AG04449 (cell line): ENCODE measurements around the gene SLC39A9.

Experiments used
- CTCF ChIA-PET: fragments of 350-600 bp; formaldehyde crosslinking; extraction: SDS; loops from one replicate; lab custom pipeline; 2021; ENCODE audit warnings: antibody characterized with exemption; lab: Yijun Ruan, JAX
- POLR2A ChIA-PET: fragments of 400-600, 350-600 bp; formaldehyde crosslinking; extraction: SDS; loops from one replicate; lab custom pipeline; 2020; ENCODE audit warnings: antibody characterized with exemption, inconsistent platforms; lab: Yijun Ruan, JAX
- DNase-seq: peaks from one replicate; pipeline ENCODE4 v3.0.0-alpha.2; 2010; ENCODE audit warnings: low read depth, low spot score
- H3K4me3 ChIP-seq: 2 replicates; pipeline ENCODE4 v1.5.1; 2011; ENCODE audit warnings: low read depth, mild to moderate bottlenecking, control low read depth, low read length
- TF ChIP-seq, protein P1 (sequence below): IDR thresholded peaks from one replicate; pipeline ENCODE4 v1.5.1; 2011; ENCODE audit warnings: mild to moderate bottlenecking, moderate library complexity, low read length, control low read depth, inconsistent platforms; ENCODE audit not compliant: insufficient read depth; ENCODE audit errors: missing control alignments

The SLC39A9 gene, protein sequence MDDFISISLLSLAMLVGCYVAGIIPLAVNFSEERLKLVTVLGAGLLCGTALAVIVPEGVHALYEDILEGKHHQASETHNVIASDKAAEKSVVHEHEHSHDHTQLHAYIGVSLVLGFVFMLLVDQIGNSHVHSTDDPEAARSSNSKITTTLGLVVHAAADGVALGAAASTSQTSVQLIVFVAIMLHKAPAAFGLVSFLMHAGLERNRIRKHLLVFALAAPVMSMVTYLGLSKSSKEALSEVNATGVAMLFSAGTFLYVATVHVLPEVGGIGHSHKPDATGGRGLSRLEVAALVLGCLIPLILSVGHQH

GRCh38 chr14:69398053-69398817, at the start of gene SLC39A9, which contains the start of gene ERH:
TSS of gene SLC39A9 (plus strand) at chr14:69398692. CDS start at chr14:69399370, 678 bp downstream.
TSS of gene ERH (minus strand) at chr14:69398299. CDS start at chr14:69398233, 66 bp downstream.
- CTCF ChIA-PET: interaction anchor here (1.1 to 4.9 kb wide), 6 partner anchors 10 to 156 kb away, joined by 3 to 24 read pairs (median 4); no protein-coding TSS in a partner anchor
- peak within 1 kb of the TSS; percentile 90 for H3K4me3 ChIP-seq
- POLR2A ChIA-PET: interaction anchor here (0.6 to 1.0 kb wide), 7 partner anchors 8 to 150 kb away, joined by 3 to 8 read pairs (median 4); no protein-coding TSS in a partner anchor

GRCh38 chr14:69349091-69349777, 49.3 kb upstream of the SLC39A9 start:
- ChIA-PET CTCF (interaction anchor here (8.1 kb wide), 1 partner anchor 108 kb away, joined by 86 read pairs; no protein-coding TSS in a partner anchor), POLR2A (no interaction called here)
- TF ChIP-seq, protein P1, sequence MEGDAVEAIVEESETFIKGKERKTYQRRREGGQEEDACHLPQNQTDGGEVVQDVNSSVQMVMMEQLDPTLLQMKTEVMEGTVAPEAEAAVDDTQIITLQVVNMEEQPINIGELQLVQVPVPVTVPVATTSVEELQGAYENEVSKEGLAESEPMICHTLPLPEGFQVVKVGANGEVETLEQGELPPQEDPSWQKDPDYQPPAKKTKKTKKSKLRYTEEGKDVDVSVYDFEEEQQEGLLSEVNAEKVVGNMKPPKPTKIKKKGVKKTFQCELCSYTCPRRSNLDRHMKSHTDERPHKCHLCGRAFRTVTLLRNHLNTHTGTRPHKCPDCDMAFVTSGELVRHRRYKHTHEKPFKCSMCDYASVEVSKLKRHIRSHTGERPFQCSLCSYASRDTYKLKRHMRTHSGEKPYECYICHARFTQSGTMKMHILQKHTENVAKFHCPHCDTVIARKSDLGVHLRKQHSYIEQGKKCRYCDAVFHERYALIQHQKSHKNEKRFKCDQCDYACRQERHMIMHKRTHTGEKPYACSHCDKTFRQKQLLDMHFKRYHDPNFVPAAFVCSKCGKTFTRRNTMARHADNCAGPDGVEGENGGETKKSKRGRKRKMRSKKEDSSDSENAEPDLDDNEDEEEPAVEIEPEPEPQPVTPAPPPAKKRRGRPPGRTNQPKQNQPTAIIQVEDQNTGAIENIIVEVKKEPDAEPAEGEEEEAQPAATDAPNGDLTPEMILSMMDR: no peak
- no peak for DNase-seq
- H3K4me3 ChIP-seq: no peak overlapping the region

More at GRCh38 chr14:69398053-69398817, at the start of gene SLC39A9, which contains the start of gene ERH:
- peak; percentile 83 for DNase-seq
- TF ChIP-seq, protein P1: no peak

- DNase-seq: no peak
- POLR2A ChIA-PET: no interaction called here
- TF ChIP-seq, protein P1: no peak
- CTCF ChIA-PET: interaction anchor here (1.0 to 1.6 kb wide), 4 partner anchors 9 to 102 kb away, joined by 3 to 9 read pairs (median 4); no protein-coding TSS in a partner anchor
- no peak overlapping the region for H3K4me3 ChIP-seq
These were observed 47.6 kb upstream of the SLC39A9 start for GRCh38 chr14:69350892-69351291.

DNA sequence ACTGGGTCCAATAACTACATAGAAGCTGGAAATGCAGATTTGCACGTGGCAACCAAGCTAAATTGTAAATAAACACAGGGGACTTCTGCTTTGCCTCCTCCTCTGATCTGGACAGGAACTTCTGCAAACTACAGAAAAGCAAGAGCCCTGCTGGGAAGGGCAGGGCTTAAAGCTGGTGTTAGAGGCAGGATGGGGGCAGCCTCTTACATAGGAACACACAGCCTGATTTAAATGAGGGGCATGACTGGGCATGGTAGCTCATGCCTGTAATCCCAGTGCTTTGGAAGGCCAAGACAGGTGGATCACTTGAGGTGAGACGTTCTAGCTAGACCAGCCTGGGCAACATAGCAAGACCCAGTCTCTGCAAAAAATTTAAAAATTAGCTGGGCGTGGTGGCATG, 47.1 kb upstream of the SLC39A9 start:
- TF ChIP-seq, protein P1: no peak
- H3K4me3 ChIP-seq: no peak overlapping the region
- ChIA-PET POLR2A (no interaction called here), CTCF (interaction anchor here (1.0 to 1.6 kb wide), 5 partner anchors 9 to 109 kb away, joined by 3 to 9 read pairs (median 5); no protein-coding TSS in a partner anchor)
- DNase-seq: no peak

DNA sequence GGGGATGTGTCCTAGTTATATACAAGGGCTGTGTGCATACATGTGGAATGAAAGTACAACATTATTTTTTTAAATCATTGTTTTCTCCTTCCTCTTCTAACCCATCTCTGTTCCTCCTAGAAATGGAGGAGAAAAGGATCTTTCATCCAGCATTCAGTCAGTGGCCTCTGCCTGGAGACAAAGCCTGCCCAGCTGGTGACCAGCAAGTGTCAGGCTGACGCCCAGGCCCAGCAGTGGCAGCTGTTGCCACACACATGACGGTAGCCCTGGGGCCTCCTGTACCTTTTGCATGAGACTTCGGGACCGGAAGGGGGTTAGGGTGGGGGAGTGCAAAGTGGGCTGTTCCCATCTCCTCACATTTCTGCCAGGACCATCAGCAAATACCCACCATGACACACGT, 46.6 kb upstream of the SLC39A9 start:
- no peak overlapping the region for H3K4me3 ChIP-seq
- no peak for DNase-seq
- POLR2A ChIA-PET: no interaction called here
- TF ChIP-seq, protein P1: no peak
- CTCF ChIA-PET: interaction anchor here (1.0 to 1.6 kb wide), 5 partner anchors 8 to 109 kb away, joined by 3 to 9 read pairs (median 5); no protein-coding TSS in a partner anchor
